ENCODE results near the gene ZBTB12. TPM values are rescaled to one million over a fixed set of nuclear protein-coding genes. Genes with fewer than 3 reads are reported as not detected.
A peak's percentile ranks its signal among the peaks of the same experiment; 100 is the strongest.

Gene ZBTB12
- total and polyA plus RNA-seq, 2 of the 13 experiments (the other 11 are each of a cell fraction or from before 2014, with no cell fraction given), result 4.8 to 6.0 TPM

DNA sequence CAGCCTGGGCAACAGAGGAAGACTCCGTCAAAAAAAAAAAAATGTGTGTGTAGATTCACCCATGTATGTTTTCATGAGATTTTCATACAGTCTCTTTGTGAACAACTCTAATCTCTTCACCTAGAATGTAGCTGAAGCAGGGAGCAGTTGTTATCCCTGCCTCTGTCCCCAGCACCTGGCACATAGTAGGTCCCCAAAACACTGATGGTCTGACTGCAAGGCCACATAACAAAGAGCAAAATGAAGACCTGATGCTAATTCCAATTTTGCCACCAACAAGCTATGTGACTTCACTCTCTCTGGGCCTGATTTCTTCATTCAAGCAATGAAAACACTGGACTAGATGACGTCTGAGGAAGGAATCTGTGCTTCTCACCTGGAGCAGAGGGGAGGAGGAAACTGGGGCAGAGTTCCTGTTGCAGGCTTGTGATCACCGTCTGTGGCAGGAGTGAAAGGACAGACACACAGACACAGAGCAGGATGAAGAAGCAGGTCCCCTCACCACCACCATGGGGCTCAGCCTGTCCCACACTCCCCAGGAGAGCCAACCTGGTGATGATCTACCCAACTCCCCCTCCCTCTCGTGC lies 27.7 kb downstream of the ZBTB12 start:
- in situ Hi-C loops (cut with HindIII; ENCODE audit: extremely low pct_ligation_motif_present, low pct_unique_long_range_greater_than_20kb) (no loop called here), intact Hi-C loops (cut with micrococcal nuclease; ENCODE audit: unreplicated experiment) (no loop called here)
- Histone ChIP-seq H3K9ac (ENCODE audit: insufficient read depth, low read depth, low read length) (no peak overlapping the region), H3K27ac (ENCODE audit: extremely low read length, insufficient read depth, low read length) (no peak overlapping the region), H3K4me1 (ENCODE audit: insufficient read depth, low read length) (peaks cover 64% of the 10 kb centered on the region), H2AFZ (ENCODE audit: low read length) (no peak overlapping the region), H4K20me1 (ENCODE audit: insufficient read depth, low read length) (no peaks in the 10 kb centered on the region), H3K4me3 (replicated peaks in 1 of 3; ENCODE audit: insufficient read depth in 1 of 3, low read depth in 2 of 3, low read length in 3 of 3) (no peak overlapping the region), H3K79me2 (ENCODE audit: insufficient read depth, low read length) (no peaks in the 10 kb centered on the region), H3K9me3 (ENCODE audit: low read length) (no peaks in the 10 kb centered on the region), H3K27me3 (ENCODE audit: control insufficient read depth in 1 of 2, insufficient read depth in 2 of 2, low read length in 2 of 2) (no peaks in the 10 kb centered on the region), H3K4me2 (ENCODE audit: low read depth, low read length) (no peak overlapping the region), H3K36me3 (replicated peaks in 1 of 2; ENCODE audit: control insufficient read depth in 1 of 2, insufficient read depth in 2 of 2, low read length in 2 of 2) (no peaks in the 10 kb centered on the region)
- TF ChIP-seq GATAD1 (CRISPR knock-in tag; IDR thresholded peaks at IDR 0.05) (no peak), ZKSCAN1 (IDR thresholded peaks at IDR 0.05; ENCODE audit: low read length) (peak; percentile 87)
- no TSS peak for BruUV-seq (replicated peaks)
- POLR2A ChIA-PET, result interaction anchor here (0.9 to 7.2 kb wide), 2 partner anchors 10 to 22 kb away, joined by 3 to 103 read pairs; partner anchors contain the start of gene NEU1
- CTCF ChIA-PET (ENCODE audit: low intra/inter-chr PET ratio, low total read pairs), result no interaction called here
- DNase-seq (ENCODE audit: low spot score), result no peak
- 43% methylated on average over 4 of the region's 4 CpGs for WGBS (ENCODE audit: low lambda C conversion rate)
- no peak for FAIRE-seq
- no peak for ATAC-seq

GRCh38 chr6:31871046-31871659 lies 30.7 kb downstream of the ZBTB12 start:
- in situ Hi-C loops (cut with HindIII; ENCODE audit: extremely low pct_ligation_motif_present, low pct_unique_long_range_greater_than_20kb), result no loop called here
- BruUV-seq (replicated peaks), result no TSS peak
- TF ChIP-seq HOXA5 (CRISPR knock-in tag; IDR thresholded peaks at IDR 0.05), result no peak
- TF ChIP-seq, protein P1, sequence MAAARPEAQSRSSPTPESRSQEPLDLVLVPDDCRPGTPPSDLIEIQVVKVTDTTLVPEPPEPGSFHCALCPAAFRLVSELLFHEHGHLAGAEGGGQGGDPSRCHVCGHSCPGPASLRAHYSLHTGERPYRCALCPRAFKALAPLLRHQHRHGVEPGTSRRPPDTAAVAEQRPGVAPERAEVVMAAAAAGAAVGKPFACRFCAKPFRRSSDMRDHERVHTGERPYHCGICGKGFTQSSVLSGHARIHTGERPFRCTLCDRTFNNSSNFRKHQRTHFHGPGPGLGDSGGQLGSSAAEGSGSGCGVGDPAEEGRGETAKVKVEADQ (CRISPR knock-in tag; IDR thresholded peaks at IDR 0.05; ENCODE audit: borderline replicate concordance), result no peak
- TF ChIP-seq ARNT (IDR thresholded peaks at IDR 0.05), result no peak
- TF ChIP-seq ZBED4 (CRISPR knock-in tag; IDR thresholded peaks at IDR 0.05; ENCODE audit: borderline replicate concordance), result no peak
- no peak for TF ChIP-seq E2F2 (CRISPR knock-in tag; IDR thresholded peaks at IDR 0.05; ENCODE audit: borderline replicate concordance)
- no peak for TF ChIP-seq ESRRA (CRISPR knock-in tag; IDR thresholded peaks at IDR 0.05; ENCODE audit: low read depth)
- TF ChIP-seq ZNF790 (CRISPR knock-in tag; IDR thresholded peaks at IDR 0.05; ENCODE audit: borderline replicate concordance), result no peak
- no peak for TF ChIP-seq ZNF83 (CRISPR knock-in tag; IDR thresholded peaks at IDR 0.05; ENCODE audit: borderline replicate concordance)
- no peak for TF ChIP-seq FOXJ3 (CRISPR knock-in tag; IDR thresholded peaks at IDR 0.05; ENCODE audit: borderline replicate concordance)
- no peak for TF ChIP-seq ZSCAN12 (CRISPR knock-in tag; IDR thresholded peaks at IDR 0.05)

More at GRCh38 chr6:31871046-31871659, 30.7 kb downstream of the ZBTB12 start:
- Histone ChIP-seq H3K36me3 (replicated peaks in 1 of 2; ENCODE audit: control insufficient read depth in 1 of 2, insufficient read depth in 2 of 2, low read length in 2 of 2) (no peaks in the 10 kb centered on the region), H3K4me2 (ENCODE audit: low read depth, low read length) (peak overlapping the region; percentile 51), H3K9me3 (ENCODE audit: low read length) (no peaks in the 10 kb centered on the region), H2AFZ (ENCODE audit: low read length) (peak overlapping the region; percentile 89), H4K20me1 (ENCODE audit: insufficient read depth, low read length) (no peaks in the 10 kb centered on the region), H3K4me3 (replicated peaks in 1 of 3; ENCODE audit: insufficient read depth in 1 of 3, low read depth in 2 of 3, low read length in 3 of 3) (peak overlapping the region in 1 of 3 experiments; percentile 18; a peak in 1 of 6 replicates), H3K9ac (ENCODE audit: insufficient read depth, low read depth, low read length) (no peak overlapping the region), H3K79me2 (ENCODE audit: insufficient read depth, low read length) (no peaks in the 10 kb centered on the region), H3K27me3 (ENCODE audit: control insufficient read depth in 1 of 2, insufficient read depth in 2 of 2, low read length in 2 of 2) (no peaks in the 10 kb centered on the region), H3K4me1 (ENCODE audit: insufficient read depth, low read length) (peaks cover 60% of the 10 kb centered on the region), H3K27ac (ENCODE audit: extremely low read length, insufficient read depth, low read length) (no peak overlapping the region)
- no peak for DNase-seq (ENCODE audit: low spot score)
- ChIA-PET CTCF (ENCODE audit: low intra/inter-chr PET ratio, low total read pairs) (no interaction called here), POLR2A (interaction anchor here (0.7 to 2.4 kb wide), 3 partner anchors 8 to 56 kb away, joined by 3 to 13 read pairs (median 3); partner anchors contain the start of genes HSPA1A, HSPA1L and NEU1)
- FAIRE-seq, result no peak
- peak; percentile 31 for ATAC-seq
- intact Hi-C loops (cut with micrococcal nuclease; ENCODE audit: unreplicated experiment), result no loop called here
- 30% methylated on average over 6 of the region's 9 CpGs for WGBS (ENCODE audit: low lambda C conversion rate)

Data from HepG2 (cell line).